GM21717 (cell line): ENCODE measurements around the gene RPTN.
"Not testable (repeated sequence)": the region's sequence is repeated elsewhere in the genome, so short reads cannot be mapped to it uniquely, and the experiment has no call there.

Experiments
- ATAC-seq: cut with Tn5 transposase; IDR thresholded peaks from one replicate; pipeline ENCODE4 v1.9.1; 2021; ENCODE audit warnings: mild to moderate bottlenecking, moderate library complexity; ENCODE audit not compliant: unreplicated experiment

Gene RPTN

DNA sequence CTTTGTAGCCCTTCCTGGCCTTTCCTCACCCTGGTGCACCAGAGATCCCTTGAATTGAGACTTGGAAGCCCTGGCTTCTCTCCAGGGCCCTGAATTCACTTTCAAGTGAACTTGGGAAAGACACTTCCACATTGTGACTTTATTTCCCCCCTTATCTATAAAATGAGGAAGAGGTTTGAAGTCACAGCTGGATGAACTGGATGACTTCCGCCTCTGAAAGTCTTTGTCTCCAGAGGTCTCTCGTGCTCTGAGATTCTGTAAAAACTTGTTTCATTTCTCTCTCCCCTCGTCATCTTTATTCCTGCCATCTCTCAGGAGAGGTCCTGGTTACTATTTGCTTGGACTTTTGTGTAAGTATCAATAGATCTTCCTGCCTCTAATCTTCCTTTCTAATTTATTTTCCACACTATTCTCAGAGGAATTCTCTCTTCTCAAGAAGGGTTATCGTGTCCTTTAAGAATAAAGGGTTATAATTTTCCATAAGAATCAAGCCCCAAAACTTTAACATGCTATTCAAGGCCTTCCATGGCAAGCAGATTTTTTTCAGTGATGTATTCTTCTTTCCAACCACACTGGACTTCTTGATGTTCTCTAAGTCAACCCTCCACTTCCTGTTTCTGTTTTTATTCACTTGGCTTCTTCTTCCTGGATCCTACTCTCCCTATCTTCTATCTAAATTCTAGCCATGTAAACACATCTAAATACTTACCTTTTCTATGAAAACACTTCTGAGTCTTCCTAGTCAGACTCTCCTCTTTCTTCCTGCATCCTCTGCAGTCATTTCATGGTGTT is 6.5 kb upstream of the RPTN start:
- no peak for ATAC-seq

DNA sequence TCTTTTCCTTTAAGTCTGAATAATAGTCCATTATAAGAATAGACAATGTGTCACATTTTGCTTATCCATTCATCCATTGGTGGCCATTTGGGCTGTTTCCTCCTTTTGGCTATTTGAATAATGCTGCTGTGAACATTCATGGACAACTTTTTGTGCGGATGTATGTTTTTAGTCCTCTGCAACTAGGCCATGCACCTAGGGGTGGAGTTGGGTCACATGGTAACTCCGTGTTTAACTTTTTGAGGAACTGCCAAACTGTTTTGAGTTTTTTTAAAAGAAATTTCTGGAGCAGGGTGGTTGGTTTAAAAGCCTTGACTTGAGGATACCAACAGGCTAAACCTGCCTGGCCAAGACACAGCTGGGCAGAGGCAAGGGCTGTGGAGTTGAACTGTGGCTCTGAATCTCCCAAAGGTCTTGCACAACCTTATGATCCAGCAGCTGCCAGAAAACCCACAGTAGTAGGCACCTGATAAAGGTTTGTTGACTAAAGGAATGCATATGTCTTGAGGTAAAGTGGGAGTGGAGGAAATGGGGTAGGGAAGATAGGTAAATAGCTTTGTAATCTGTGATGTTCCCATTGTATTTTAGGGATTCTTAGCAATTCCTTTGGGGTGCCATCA is 5.6 kb upstream of the RPTN start:
- ATAC-seq: no peak

DNA sequence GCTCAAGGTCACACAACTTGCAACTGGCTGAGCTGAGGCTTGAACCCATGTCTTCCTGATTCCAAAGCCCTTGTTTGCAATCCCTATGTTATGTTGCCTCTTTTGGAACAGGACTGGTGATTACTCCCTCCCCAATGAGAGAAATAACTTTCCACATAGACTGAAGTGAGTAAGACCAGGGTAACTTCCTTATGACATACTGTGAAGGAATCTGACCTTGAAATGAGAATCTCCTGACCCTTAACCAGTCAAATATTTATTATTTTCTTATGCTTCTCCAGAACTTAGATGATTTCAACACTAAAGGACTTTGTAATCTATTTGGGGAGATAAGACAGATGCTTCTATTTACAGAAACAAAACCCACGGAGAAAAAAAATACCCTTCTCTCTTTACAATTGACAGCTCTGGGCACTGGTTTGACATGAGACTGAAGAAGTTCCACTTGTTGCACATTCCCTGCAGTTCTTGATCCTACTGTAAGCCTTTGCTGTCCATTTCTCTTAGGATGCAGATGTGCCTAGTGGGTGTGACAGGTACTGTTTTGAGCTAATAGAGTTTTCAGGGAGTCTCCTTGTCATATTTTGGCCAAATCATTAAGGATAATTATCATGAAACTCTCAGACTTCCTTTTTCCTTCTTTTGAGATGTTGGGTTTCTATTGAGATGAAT is 3.9 kb upstream of the RPTN start:
- ATAC-seq: no peak

DNA sequence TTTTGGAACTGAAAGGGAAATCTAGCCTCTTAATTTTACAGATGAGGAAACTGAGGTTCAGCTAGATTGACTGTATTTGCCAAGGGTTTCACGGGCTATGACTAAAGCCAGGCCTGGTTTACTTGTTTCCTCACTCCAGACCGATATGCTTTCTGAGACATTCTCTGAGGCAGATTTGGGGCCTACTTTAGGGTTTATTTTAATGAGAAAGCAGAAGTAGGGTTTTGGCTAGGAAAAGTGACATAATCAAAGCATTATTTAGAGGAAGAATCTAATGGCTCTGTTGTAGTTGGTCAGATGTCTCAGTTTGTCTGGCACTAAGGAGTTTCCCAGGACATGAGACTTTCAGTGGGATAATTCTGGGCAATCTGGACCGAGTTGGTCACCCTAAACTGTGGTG is 1.5 kb upstream of the RPTN start:
- ATAC-seq: no peak

DNA sequence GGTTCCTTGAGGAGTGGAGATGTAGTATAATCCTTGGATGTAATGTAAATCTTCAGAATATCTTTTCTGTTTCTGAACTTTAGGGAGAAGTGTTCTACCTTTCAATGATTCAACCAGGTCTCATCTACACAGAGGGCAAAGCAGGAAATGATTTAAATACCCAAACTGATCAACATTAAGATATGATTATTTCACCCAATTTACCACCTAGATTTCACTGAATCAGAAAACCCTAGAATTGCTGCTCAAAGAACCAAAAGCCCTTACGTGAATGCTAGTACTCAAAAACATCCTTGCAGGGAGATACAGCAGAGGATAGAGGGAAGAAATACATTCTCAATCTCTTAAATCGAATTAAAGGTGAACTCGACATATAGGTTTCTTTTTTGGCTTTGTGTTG is 5.0 kb downstream of the RPTN start:
- no peak for ATAC-seq

DNA sequence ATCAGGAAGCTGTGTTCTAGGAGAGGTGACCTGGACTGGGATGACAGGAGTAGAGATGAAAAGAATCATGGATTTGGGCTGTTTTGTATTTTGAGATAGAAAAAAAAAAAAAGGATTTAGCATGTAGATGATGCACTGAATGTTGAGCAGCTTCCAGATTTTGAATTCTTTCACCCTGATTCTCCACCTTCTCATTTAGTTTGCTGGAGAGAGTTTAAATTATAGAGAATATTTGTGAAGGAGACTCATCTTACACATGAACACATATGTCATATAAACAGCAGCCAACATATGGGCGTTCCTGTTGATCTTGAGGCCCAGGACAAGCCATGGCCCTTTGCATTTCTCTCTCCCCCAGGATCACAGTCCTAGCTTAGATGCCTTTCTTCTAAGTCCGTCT is 7.4 kb downstream of the RPTN start:
- no peak for ATAC-seq

DNA sequence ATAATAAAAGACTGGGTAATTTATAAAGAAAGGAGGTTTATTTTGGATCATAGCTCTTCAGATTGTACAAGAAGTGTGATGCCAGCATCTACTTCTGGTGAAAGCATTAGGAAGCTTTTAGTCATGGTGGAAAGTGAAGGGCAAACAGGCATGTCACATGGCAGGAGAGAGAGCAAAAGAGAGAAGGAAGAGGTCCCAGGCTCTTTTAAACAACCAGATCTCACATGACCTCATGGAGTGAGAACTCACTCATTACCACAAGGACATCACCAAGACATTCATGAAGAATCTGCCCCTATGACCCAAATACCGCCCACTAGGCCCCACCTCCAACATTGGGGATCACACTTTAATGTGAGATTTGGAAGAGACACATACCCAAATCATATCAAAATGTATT is 10.0 kb downstream of the RPTN start:
- no peak for ATAC-seq

DNA sequence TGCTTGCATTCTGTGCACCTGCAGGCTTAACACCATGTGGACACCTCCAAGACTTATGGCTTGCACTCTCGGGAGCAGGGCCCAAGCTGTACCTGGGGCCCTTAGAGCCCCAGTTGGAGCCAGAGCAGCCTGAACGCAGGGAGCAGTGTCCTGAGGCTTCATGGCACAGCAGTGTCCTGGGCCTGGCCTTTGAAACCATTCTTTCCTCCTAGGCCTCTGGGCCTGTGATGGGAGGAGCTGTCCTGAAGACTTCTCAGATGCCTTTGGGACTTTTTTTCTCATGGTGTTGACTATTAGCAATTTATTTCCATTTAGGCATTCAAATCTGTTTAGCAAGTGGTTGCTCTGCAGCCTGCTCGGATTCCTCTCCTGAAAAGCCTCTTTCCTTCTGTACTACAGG is 11.0 kb downstream of the RPTN start:
- ATAC-seq: no peak

DNA sequence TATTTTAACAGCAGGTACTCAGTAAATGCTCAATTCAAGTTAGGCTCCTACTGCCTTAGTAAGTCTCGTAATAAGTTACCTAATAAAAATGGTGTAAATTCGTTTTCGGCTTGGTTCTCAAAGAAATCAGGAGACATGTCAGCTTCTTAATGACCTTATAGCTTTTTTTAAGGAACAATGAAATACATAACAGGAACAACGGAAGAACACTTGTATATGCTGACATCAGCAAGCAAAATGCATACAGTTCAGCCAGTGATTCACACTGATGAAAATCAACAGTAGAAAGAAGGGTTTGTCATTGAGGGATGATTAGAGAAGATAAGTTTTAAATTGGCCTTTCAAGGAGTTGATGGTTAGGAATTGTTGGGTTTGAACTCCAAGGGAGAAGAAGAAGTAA is 13.3 kb downstream of the RPTN start:
- no peak for ATAC-seq

DNA sequence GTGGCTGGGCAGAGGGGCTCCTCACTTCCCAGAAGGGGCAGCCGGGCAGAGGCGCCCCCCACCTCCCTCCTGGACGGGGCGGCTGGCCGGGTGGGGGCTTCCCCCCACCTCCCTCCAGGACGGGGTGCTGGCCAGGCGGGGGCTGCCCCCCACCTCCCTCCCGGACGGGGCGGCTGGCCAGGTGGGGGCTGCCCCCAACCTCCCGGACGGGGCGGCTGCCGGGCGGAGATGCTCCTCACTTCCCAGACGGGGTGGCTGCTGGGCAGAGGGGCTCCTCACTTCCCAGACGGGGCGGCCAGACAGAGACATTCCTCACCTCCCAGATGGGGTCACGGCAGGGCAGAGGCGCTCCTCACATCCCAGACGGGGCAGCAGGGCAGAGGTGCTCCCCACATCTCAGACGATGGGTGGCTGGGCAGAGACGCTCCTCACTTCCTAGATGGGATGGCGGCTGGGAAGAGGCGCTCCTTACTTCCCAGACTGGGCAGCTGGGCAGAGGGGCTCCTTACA is 14.3 kb downstream of the RPTN start:
- ATAC-seq: not testable (repeated sequence)

DNA sequence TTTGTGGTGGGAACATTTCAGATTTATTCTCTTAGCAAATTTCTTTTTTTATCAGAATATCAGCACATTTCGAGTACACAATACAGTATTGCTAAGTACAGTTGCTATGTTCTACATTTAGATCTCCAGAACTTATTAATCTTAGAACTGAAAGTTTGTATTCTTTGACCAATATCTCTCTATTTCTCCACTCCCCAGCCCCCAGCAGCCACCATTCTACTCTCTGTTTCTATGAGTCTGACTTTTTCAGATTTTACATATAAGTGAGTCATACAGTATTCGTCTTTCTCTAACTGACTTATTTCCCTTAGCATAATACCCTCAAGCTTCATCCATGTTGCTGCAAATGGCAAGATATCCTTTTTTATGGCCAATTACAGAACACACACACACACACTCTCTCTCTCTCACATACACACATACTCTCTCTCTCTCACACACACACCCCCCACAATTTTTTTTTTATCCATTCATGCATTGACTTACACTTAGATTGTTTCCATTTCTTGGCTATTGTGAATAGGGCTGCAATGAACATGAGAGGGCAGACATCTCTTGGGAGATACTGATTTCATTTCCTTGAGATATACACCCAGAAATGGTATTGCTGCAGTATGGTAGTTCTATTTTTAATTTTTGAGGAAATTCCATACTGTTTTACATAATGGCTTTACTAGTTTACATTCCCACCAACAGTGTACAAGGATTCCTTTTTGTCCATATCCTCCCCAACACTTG is 15.7 kb downstream of the RPTN start:
- peak; percentile 88 for ATAC-seq

DNA sequence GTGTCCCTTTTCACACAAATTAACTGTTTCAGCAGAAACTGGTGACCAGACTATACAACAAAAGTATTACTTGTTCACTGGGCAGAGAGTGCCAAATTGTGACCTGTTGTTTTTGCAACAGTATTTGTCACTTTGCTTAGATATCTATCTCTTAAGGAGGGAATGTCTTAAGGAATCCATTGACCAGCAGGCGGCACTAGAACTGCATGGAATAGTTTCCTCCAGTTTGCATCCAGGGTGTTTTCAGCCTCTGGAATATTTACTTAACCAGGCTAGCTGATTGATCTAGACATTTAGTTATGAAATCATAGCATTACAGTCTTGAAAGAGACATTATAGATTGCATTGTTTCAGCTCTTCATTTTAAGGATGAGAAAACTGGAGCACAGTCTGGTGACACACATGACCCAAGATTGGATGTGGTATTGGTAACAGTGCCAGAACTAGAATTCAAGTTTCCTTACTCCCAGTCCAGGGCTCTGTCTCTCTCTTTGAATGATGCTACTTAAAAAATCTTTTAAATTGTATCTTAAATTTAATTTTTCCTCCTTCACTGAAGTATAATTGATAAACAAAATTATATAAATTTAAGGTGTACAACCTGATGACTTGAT is 16.9 kb downstream of the RPTN start:
- no peak for ATAC-seq

DNA sequence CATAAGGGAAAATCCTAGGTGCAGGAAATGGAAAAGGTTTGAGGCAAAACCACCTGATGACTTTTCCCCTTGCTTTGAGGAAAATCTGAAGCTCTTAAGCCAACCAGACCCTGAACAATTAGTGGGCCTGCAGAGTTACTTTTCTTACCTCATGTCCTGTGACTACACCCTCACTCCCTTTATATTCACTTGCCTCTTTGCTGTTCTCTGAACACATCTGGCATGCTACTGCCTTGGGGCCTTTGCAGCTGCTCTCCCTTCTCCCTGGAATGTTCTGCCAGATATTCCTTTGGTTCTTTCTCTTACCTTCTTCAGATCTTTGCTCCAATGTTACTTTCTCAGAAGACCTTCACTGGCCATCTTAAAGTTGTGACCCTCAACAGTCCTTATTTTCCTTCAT is 21.8 kb downstream of the RPTN start:
- ATAC-seq: no peak

DNA sequence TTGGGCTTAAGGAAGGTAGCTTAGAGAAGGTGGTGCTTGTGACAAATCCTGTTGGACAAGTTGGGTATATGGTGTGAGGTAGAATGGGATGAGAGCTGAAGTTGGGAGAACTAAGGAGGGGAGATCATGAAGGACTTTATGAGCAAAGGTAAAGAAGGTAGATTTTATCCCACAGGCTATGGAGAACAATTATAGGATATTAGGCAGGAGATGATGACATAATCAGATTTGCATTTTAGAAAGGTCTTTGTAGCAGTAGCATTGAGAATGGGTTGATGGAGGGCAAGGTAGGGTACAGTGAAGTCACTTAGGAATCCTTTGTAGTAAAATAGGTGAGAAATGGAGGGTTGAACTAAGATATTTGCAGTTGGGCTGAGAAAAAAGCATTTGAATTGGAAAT is 28.8 kb downstream of the RPTN start:
- no peak for ATAC-seq

DNA sequence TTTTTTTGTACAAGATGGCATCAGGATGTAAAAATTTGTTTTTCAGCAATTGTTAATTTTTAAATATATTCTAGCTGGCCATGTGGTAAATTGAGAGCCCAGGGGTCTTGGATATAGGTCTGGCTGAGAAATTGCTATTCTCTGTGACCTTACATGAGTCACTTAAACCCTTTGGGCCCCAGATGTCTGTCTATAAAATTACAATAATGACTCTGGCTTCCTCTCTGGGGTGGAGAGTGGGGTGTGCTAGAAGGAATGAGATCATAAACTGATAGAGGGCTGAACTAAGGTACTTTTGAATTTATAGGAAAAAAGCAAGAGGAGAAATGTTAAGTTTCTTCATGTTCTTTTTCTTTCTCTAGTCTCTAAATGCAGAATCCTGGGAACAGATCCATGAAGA is 31.4 kb downstream of the RPTN start:
- ATAC-seq: no peak

DNA sequence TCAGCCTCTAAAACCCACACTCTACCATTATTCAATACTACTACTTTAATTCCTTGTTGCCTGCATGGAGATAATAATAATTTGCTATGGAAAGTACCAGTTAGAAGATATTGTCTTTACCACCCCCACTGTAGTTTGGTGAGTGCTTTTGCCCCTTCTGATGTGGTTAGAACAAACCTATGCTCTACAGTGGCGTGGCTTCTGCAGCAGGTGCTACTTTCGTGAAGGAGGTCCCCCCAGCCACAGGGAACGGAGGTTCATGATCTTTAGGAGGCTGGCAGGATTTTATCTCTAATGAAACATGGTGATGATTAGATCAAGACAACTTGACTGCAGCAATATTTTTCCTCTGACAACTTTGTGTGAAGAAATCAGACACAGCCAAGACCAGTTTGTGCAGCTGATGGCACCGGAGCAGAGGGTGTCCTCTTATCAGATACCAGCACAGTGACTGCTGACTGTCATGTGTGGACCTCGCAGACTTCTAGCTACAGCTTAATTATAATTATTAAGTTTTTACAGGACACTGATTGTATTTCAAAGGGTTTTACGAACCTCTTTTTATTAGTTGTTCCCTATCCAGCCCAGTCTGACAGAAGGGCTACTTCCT is 33.1 kb downstream of the RPTN start:
- ATAC-seq: no peak

DNA sequence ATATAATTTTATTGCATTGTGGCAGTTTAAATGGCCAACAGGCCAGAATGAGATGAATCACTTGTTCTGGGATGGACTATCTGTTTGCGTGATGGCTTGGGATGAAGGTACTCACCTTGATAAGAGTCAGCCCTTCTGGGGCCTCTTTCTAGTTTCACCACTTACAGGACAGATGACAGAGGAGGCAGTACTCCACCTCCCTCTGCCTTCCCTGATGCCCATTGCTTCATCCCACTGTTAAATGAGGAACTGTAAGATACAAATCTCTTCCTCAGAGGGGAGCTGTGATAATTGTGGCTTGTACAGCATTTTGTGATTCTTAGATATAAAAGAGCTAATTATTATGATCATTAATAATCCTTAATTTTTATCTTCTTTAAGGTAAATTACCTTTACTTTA is 40.1 kb downstream of the RPTN start:
- ATAC-seq: no peak

DNA sequence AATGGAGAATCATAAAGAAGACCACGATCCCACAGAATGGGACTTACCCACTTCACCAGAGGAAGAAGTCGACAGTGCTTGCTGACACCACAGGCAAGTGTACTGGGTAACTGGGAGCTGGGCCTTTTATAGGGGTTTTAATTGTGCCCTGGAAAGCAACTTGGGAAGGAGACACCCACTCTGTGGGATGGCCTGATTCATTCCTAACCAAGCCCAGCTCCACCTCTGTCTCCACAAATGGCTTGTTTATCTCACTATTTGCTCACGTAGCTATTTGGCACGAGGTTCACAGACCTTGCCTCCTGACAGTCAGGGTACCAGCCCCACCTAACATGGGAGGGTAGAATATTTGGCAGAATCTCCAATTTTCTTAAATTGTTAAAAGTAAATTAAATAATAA is 43.7 kb downstream of the RPTN start, which contains the start of gene TCHH:
Gene TCHH, minus strand, starts transcription at position 101 of the 400 bp plus-strand sequence. CDS start 1,364 bp downstream, outside the sequence.
- no peak for ATAC-seq

DNA sequence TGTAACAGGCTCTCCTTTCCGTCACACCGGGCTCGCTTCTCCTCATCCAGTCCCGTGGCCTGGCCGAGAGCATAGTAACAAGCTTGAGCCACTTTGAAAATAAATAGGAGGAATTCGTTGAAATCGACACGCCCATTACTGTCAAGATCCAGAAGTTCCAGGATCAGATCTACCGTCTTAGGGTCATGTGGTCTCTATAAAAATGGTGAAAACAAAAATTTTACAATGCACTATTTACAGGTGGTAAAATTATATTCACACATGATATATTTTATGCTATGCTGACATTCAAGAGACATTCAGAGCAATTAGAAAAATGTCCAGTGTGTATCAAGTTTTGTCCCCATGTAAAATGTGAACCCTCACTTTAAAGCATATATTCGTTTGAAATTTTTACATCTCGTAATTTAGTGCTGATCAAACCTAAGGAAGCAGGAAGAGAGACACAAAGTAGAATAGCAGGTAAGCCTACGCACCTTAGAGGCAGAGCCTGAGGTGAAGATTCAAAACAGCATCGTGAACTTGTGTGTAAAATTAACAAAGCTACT is 46.1 kb downstream of the RPTN start:
- ATAC-seq: no peak
